Osteoblast (primary cell): ENCODE measurements around the gene BAIAP2. TPM values are rescaled to one million over a fixed set of nuclear protein-coding genes. Genes with fewer than 3 reads are reported as not detected.
"Not testable (repeated sequence)": the region's sequence is repeated elsewhere in the genome, so short reads cannot be mapped to it uniquely, and the experiment has no call there.

Source experiments
- DNase-seq: peaks from one replicate; pipeline ENCODE4 v3.0.0; 2011; ENCODE audit warnings: low spot score, mixed read lengths; ENCODE audit not compliant: insufficient read length; ENCODE audit errors: missing footprints
- H2AFZ ChIP-seq: 2 replicates; pipeline ENCODE4 v1.6.0; 2011; ENCODE audit warnings: mild to moderate bottlenecking, low read length
- H3K27ac ChIP-seq: 2 replicates; pipeline ENCODE4 v1.5.1; 2011; ENCODE audit warnings: mild to moderate bottlenecking, low read depth, low read length, moderate library complexity
- H3K27me3 ChIP-seq: 2 replicates; pipeline ENCODE4 v1.6.0; 2012; ENCODE audit warnings: mild to moderate bottlenecking, control low read depth, inconsistent platforms, low read length, moderate library complexity; ENCODE audit not compliant: insufficient read depth
- H3K36me3 ChIP-seq: 2 replicates; pipeline ENCODE4 v1.5.1; 2011; ENCODE audit warnings: mild to moderate bottlenecking, low read length, control low read depth, moderate library complexity; ENCODE audit not compliant: insufficient read depth
- H3K4me1 ChIP-seq: 2 replicates; pipeline ENCODE4 v1.5.1; 2011; ENCODE audit warnings: mild to moderate bottlenecking, low read length, control low read depth, moderate library complexity; ENCODE audit not compliant: insufficient read depth
- H3K4me2 ChIP-seq: 2 replicates; pipeline ENCODE4 v1.6.0; 2011; ENCODE audit warnings: mild to moderate bottlenecking, low read length; ENCODE audit not compliant: insufficient read depth
- H3K4me3 ChIP-seq: fragments of 200-600 bp; sonication (generic); 3 replicates; pipeline ENCODE4 v1.5.1; 2012; ENCODE audit warnings: mild to moderate bottlenecking, low read length, inconsistent platforms; ENCODE audit not compliant: insufficient read depth
- H3K79me2 ChIP-seq: 2 replicates; pipeline ENCODE4 v1.6.0; 2012; ENCODE audit warnings: mild to moderate bottlenecking, low read length, control low read depth, inconsistent platforms; ENCODE audit not compliant: insufficient read depth
- H3K9me3 ChIP-seq: 2 replicates; pipeline ENCODE4 v1.5.1; 2011; ENCODE audit warnings: low read depth, low read length, control low read depth
- H4K20me1 ChIP-seq: 2 replicates; pipeline ENCODE4 v1.6.0; 2012; ENCODE audit warnings: mild to moderate bottlenecking, low read length, control low read depth; ENCODE audit not compliant: insufficient read depth
- total RNA-seq: library from RNA; depleted of rRNA; stranded (reverse); fragments of >200 nt; gene quantifications from 2 replicates; pipeline ENCODE4 v1.2.3, GENCODE V29; 2012
- TF ChIP-seq, protein P1 (sequence below): IDR thresholded peaks from 2 replicates; pipeline ENCODE4 v1.5.1; 2011; ENCODE audit warnings: mild to moderate bottlenecking, low read depth, low read length, moderate library complexity; ENCODE audit errors: extremely low read depth

The BAIAP2 gene
- total RNA-seq, 1 donor = 15.6 TPM

DNA sequence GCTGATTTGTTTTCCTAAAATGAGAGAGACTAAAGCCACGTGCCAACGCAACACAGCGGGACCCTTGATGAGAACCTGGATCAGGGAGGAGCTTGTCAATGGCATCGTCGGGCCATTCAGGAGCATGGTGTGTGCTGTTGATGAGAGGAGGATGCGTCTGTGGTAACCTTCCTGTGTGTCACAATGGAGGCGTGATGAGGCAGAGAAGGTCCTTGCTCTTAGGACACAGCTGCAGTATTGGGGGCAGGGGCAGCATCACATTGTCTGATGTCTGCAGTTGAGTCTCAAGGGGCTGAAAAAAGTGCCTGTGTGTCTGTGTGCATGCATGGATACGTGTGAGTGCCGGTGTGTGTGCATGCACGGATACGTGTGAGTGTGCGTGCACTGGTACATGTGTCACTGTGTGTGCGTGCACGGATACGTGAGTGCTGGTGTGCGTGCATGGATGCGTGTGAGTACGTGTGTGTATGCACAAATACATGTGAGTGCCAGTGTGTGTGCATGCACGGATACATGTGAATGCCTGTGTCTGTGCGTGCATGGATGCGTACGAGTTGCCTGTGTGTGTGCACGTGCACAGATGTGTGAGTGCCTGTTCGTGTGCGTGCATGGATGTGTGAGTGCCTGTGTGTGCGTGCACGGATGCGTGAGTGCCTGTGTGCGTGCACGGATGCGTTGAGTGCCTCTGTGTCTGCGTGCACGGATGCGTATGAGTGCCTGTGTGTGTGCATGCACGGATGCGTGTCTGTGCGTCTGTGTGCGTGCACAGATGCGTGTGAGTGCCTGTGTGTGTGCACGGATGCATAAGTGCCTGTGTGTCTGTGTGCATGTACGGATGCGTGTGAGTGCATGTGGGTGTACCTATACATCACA, 39.3 kb downstream of the BAIAP2 start:
- Histone ChIP-seq H3K27ac (no peak overlapping the region), H3K79me2 (peaks cover 2% of the 10 kb centered on the region), H2AFZ (no peak overlapping the region), H3K4me3 (no peak overlapping the region), H3K4me1 (no peaks in the 10 kb centered on the region), H3K9me3 (no peaks in the 10 kb centered on the region), H3K4me2 (no peak overlapping the region), H3K27me3 (no peaks in the 10 kb centered on the region), H4K20me1 (peaks cover 18% of the 10 kb centered on the region), H3K36me3 (peaks cover 3% of the 10 kb centered on the region)
- TF ChIP-seq, protein P1, sequence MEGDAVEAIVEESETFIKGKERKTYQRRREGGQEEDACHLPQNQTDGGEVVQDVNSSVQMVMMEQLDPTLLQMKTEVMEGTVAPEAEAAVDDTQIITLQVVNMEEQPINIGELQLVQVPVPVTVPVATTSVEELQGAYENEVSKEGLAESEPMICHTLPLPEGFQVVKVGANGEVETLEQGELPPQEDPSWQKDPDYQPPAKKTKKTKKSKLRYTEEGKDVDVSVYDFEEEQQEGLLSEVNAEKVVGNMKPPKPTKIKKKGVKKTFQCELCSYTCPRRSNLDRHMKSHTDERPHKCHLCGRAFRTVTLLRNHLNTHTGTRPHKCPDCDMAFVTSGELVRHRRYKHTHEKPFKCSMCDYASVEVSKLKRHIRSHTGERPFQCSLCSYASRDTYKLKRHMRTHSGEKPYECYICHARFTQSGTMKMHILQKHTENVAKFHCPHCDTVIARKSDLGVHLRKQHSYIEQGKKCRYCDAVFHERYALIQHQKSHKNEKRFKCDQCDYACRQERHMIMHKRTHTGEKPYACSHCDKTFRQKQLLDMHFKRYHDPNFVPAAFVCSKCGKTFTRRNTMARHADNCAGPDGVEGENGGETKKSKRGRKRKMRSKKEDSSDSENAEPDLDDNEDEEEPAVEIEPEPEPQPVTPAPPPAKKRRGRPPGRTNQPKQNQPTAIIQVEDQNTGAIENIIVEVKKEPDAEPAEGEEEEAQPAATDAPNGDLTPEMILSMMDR = no peak
- no peak for DNase-seq

DNA sequence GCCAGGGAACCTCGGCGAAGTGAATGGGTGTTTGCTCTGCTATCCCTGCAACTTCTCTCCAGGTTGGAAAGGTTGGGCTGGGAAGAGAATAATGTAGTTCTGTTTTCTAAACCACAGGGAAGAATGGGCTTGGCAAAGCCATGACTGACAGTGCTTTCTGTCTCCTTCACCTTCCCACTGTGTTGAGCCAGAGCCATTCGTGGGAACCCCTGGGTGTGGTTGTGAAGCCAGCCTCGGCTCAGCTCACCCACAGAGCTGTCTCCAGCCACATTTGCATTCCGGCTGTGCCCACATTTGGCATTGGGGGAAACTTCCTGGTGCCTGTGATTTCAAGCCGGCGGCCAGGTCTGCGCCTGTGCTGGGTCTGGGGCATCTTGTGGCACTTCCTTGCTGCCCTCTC, 39.9 kb downstream of the BAIAP2 start:
- Histone ChIP-seq H3K4me1 (no peaks in the 10 kb centered on the region), H4K20me1 (peaks cover 18% of the 10 kb centered on the region), H3K79me2 (peaks cover 2% of the 10 kb centered on the region), H3K4me3 (no peak overlapping the region), H3K4me2 (no peak overlapping the region), H2AFZ (no peak overlapping the region), H3K27ac (no peak overlapping the region), H3K36me3 (peaks cover 3% of the 10 kb centered on the region), H3K27me3 (no peaks in the 10 kb centered on the region), H3K9me3 (no peaks in the 10 kb centered on the region)
- peak; percentile 92 for DNase-seq
- TF ChIP-seq, protein P1 = no peak

DNA sequence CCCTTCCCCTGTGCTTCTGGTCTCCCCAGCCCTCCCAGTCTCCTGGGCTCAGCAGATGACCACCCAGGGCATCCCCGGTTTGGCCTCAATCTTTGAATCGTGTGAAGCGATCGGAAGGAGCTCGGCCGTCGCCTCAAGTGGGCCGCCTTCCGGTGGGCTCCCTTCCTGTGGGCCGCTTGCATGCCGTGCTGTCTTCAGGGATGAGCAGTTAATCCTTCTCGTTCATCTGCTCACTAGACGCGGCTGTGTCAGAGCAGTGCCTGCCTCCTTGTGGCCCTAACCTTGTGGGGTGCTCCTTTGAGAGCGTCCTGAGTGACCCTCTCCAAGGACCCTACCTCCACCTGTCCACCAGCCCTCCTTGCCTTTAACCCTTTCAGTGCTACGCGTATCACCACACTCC, 40.4 kb downstream of the BAIAP2 start:
- Histone ChIP-seq H3K27me3 (no peaks in the 10 kb centered on the region), H3K4me2 (no peak overlapping the region), H4K20me1 (peaks cover 18% of the 10 kb centered on the region)

DNA sequence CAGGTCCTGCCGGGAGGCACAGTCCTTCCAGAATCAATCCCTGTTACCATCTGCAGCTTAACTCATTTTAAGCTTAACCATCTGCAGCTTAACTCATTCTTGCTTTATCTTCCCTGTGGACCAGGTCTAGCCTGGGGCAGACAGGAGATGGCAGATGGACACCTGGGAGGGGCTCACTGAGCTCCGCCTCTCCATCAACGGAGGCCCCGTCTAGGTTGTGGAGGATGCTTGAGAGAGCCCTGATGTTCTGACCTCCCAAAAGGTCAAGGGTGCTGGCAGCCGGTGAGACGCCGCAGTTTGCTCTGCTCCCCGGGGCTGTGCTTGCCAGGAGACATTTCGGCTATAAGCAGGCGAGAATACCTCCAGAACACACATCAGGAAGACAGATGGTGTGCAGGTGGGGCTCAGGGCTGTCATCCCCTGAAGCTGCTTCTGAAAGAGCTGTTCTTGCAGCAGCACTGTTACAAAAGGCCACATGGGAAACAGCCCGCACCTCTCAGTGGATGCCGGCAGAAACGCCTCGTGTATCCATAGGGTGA, 41.3 kb downstream of the BAIAP2 start:
- Histone ChIP-seq H3K4me3 (no peak overlapping the region), H3K79me2 (peaks cover 2% of the 10 kb centered on the region), H3K4me1 (no peaks in the 10 kb centered on the region), H3K9me3 (no peaks in the 10 kb centered on the region), H2AFZ (no peak overlapping the region), H3K27ac (no peak overlapping the region), H3K4me2 (no peak overlapping the region), H4K20me1 (peaks cover 13% of the 10 kb centered on the region), H3K36me3 (peaks cover 3% of the 10 kb centered on the region), H3K27me3 (no peaks in the 10 kb centered on the region)
- TF ChIP-seq, protein P1 = no peak
- DNase-seq = no peak

More for the DNA sequence above, 40.4 kb downstream of the BAIAP2 start:
- TF ChIP-seq, protein P1 = no peak
- Histone ChIP-seq H3K9me3 (no peaks in the 10 kb centered on the region), H3K4me3 (no peak overlapping the region), H3K79me2 (peaks cover 2% of the 10 kb centered on the region), H3K27ac (no peak overlapping the region), H3K36me3 (peaks cover 3% of the 10 kb centered on the region), H3K4me1 (no peaks in the 10 kb centered on the region), H2AFZ (no peak overlapping the region)
- no peak for DNase-seq

DNA sequence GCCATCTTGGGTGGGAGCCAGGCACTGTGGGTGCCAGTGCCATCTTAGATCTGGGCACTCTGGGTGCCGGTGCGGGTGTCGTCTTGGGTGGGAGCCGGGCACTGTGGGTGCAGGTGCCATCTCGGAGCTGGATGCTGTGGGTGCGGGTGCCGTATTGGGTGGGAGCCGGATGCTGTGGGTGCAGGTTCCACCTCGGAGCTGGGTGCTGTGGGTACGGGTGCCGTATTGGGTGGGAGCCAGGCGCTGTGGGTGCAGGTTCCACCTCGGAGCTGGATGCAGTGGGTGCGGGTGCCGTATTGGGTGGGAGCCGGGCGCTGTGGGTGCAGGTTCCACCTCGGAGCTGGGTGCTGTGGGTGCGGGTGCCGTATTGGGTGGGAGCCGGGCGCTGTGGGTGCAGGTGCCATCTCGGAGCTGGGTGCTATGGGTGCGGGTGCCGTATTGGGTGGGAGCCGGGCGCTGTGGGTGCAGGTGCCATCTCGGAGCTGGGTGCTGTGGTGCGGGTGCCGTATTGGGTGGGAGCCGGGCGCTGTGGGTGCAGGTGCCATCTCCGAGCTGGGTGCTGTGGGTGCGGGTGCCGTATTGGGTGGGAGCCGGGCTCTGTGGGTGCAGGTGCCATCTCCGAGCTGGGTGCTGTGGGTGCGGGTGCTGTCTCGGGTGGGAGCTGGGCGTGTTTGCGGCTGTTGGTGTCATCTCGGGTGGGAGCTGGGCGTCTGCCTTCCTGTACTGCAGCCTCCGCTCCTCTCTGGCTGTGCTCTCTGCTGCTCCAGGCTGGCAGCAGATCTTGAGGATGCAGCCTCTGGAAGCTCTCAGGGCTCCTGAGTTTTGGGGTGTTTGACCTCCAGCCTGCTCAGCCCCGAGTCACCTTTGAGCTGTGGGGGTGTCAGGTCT, 43.3 kb downstream of the BAIAP2 start:
- not testable (repeated sequence) for H3K27me3 ChIP-seq, H3K4me3 ChIP-seq, H3K4me1 ChIP-seq, H3K4me2 ChIP-seq, H3K9me3 ChIP-seq, H3K27ac ChIP-seq, H3K36me3 ChIP-seq, H2AFZ ChIP-seq, DNase-seq, H3K79me2 ChIP-seq
- peaks cover 17% of the 10 kb centered on the region for H4K20me1 ChIP-seq
